ENCODE results near the gene EFCAB6. TPM values are rescaled to one million over a fixed set of nuclear protein-coding genes. Genes with fewer than 3 reads are reported as not detected.

EFCAB6 gene
- total and polyA plus RNA-seq, 9 of the 15 experiments (the other 6 are each of a cell fraction or from before 2014, with no cell fraction given), result 0.06 TPM; not detected in 8

DNA sequence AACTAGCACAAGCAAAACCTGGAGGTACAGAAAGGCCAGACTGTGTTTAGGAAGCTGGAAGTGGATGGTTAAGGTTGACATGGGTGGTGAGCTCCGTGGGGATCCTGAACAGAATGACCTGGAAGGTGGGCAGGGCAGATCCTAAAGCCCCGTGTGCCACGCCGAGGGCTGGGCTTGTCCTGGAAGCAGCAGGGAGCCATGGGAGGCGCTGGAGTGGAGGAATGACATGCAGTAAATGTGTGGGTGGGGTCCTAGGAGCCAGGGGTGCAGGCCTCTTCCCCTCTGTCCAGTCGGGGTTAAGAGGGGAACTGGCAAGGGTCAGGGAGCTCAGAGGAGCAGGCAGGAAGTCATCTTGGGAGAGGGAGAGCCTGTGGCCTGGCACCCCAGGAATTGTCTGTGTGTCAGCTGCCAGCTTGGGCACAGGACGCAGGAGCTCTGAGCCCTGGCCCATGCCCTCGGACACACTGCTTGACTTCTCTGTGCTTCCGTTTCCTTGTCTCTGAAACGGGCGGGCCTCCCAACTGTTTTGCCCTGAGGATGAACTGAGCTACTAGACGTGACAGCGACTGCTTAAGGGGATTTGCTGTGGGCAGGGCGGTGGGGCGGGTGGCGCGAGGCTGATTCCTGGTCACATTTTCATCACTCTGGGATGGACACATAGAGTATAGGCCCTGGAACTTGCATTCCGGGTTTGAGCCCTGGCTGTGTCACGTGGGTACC, 324.6 kb downstream of the EFCAB6 start:
- Histone ChIP-seq H3K27me3 (ENCODE audit: control insufficient read depth in 2 of 2, insufficient read depth in 2 of 2, low read length in 2 of 2) (peaks cover 0 to 7% of the 10 kb centered on the region in 2 experiments; a peak in 2 of 5 replicates), H4K20me1 (replicated peaks; ENCODE audit: control insufficient read depth, insufficient read depth, low read length) (no peaks in the 10 kb centered on the region; the same call in 1 of the 2 replicates), H3K4me1 (replicated peaks in 1 of 2; ENCODE audit: control insufficient read depth in 2 of 2, insufficient read depth in 2 of 2, low read length in 2 of 2) (no peaks in the 10 kb centered on the region), H3K27ac (ENCODE audit: extremely low read depth, low read depth, low read length) (no peak overlapping the region), H3K79me2 (ENCODE audit: control insufficient read depth, insufficient read depth, low read length) (no peaks in the 10 kb centered on the region), H3K36me3 (ENCODE audit: control insufficient read depth, insufficient read depth, low read length) (no peaks in the 10 kb centered on the region), H3K9me3 (replicated peaks; ENCODE audit: control insufficient read depth, insufficient read depth, low read depth, low read length) (no peaks in the 10 kb centered on the region), H3K9ac (ENCODE audit: insufficient read depth in 1 of 2, low read depth in 2 of 2, low read length in 2 of 2) (no peak overlapping the region), H3K4me2 (ENCODE audit: insufficient read depth, low read length) (no peak overlapping the region), H3K4me3 (no peak overlapping the region), H3K9me1 (ENCODE audit: control insufficient read depth, insufficient read depth, low read length) (no peaks in the 10 kb centered on the region), H2AFZ (ENCODE audit: low read depth, low read length) (no peak overlapping the region)
- ChIA-PET CTCF (ENCODE audit: low intra/inter-chr PET ratio) (no interaction called here), POLR2A (interaction anchor here (0.6 kb wide), 1 partner anchor 22 kb away, joined by 4 read pairs; no protein-coding TSS in a partner anchor)
- intact Hi-C loops (cut with micrococcal nuclease) (no loop called here), in situ Hi-C loops (cut with MboI) (no loop called here)
- WGBS (ENCODE audit: insufficient coverage, low coverage, missing lambda C conversion rate), result under 1% methylated on average over 17 of the region's 19 CpGs
- no peak for TF ChIP-seq HNRNPUL1 (IDR thresholded peaks at IDR 0.05; ENCODE audit: low read length)
- TF ChIP-seq ZFP1 (CRISPR knock-in tag; IDR thresholded peaks at IDR 0.05), result no peak
- no peak for TF ChIP-seq ZNF175 (CRISPR knock-in tag; IDR thresholded peaks at IDR 0.05; ENCODE audit: low read depth)
- no peak for TF ChIP-seq ZKSCAN3 (CRISPR knock-in tag; IDR thresholded peaks at IDR 0.05)
- TF ChIP-seq RBM14 (IDR thresholded peaks at IDR 0.05; ENCODE audit: borderline replicate concordance, insufficient read depth, low read depth, low read length), result no peak
- DNase-seq (ENCODE audit: extremely low read depth in 1 of 4, low spot score in 3 of 4) (no peak), ATAC-seq (no peak), FAIRE-seq (no peak)
- no TSS peak for BruUV-seq (replicated peaks)

Data from K562 (cell line).